Psoas muscle (tissue), 8 donors: ENCODE measurements around the gene CCDC57. TPM values are rescaled to one million over a fixed set of nuclear protein-coding genes. Genes with fewer than 3 reads are reported as not detected.

ENCODE experiments used
- ATAC-seq, 4 donors: fragments of 200-7000 bp; cut with Tn5 transposase; one replicate each; pipeline ENCODE4 v1.9.1; 2020; ENCODE audit warnings: moderate library complexity in 3 of 4, mild to moderate bottlenecking in 2 of 4
- DNase-seq, 2 donors: peaks; one replicate each; pipeline ENCODE4 v3.0.0-alpha.2; 2020
- H3K27ac ChIP-seq: fragments of 200-600 bp; one replicate; pipeline ENCODE4 v1.8.0; 2022
- H3K27me3 ChIP-seq, 3 donors: fragments of 200-600 bp in 1 of 3; one replicate each; pipeline versions ENCODE4 v1.6.1 to v1.8.0; 2013 to 2022; ENCODE audit warnings: low read length in 2 of 3, mild to moderate bottlenecking in 2 of 3, moderate library complexity in 1 of 3; ENCODE audit not compliant: insufficient read depth in 3 of 3
- H3K36me3 ChIP-seq, 2 donors: fragments of 200-600 bp in 1 of 2; one replicate each; pipeline versions ENCODE4 v1.6.1 to v1.8.0; 2013 to 2022; ENCODE audit warnings: low read depth in 1 of 2, mild to moderate bottlenecking in 1 of 2, moderate library complexity in 1 of 2; ENCODE audit not compliant: insufficient read depth in 1 of 2
- H3K4me1 ChIP-seq: fragments of 200-600 bp; one replicate; pipeline ENCODE4 v1.8.0; 2022
- H3K4me3 ChIP-seq: fragments of 200-600 bp; one replicate; pipeline ENCODE4 v1.8.0; 2022; ENCODE audit warnings: mild to moderate bottlenecking
- H3K9me3 ChIP-seq: fragments of 200-600 bp; one replicate; pipeline ENCODE4 v1.8.0; 2022
- CTCF ChIP-seq: fragments of 200-600 bp; IDR thresholded peaks from one replicate; pipeline ENCODE4 v1.8.0; 2022; ENCODE audit warnings: antibody characterized with exemption
- WGBS, 3 donors: extraction: QIAGEN DNeasy Blood & Tissue Kit; methylation state at CpG; one replicate each; pipeline versions ENCODE4 v1.1.6 to v1.1.7; 2013; 5-methylcytosine and 5-hydroxymethylcytosine counted together
- intact Hi-C, 2 donors: fragments of 100-400 bp; cut with DNase I; formaldehyde crosslinking; loops; one replicate each; pipeline versions ENCODE4 v1.11.0 to v1.14.2; 2022
- polyA plus RNA-seq, 3 donors: library from polyadenylated mRNA; stranded (reverse); fragments of 200-250 nt; gene quantifications; one replicate each; pipeline ENCODE4 v1.2.3, GENCODE V29; 2013
- total RNA-seq, 4 donors: library from RNA; stranded (reverse); fragmentation: NEBNext Ultra II Directional in 2 of 4; extraction: Animal tissue kit (Norgen Biotek cat#: 25700) in 2 of 4; gene quantifications; one replicate each; pipeline versions ENCODE4 v1.2.1 to v1.2.4, GENCODE V29; 2021 to 2023
- donor health status: healthy with polysubstance abuse.
- donor health status: DM: no; HTN: no; CAD: no; lungs with moderate emphysema.
- donor health status: Bipolar disorder and iron deficiency.
- donor health status: healthy.
- donor health status: DM: yes; HTN: yes; CAD: no.
- donor health status: DM: no; HTN: no; CAD: no.
- donor health status: DM: no; HTN: no; CAD: no.
- donor health status: DM: yes; HTN: yes; CAD: no.

CCDC57 gene
- total and polyA plus RNA-seq, 7 donors = 7.2 to 15.3 (median 11.1) TPM

DNA sequence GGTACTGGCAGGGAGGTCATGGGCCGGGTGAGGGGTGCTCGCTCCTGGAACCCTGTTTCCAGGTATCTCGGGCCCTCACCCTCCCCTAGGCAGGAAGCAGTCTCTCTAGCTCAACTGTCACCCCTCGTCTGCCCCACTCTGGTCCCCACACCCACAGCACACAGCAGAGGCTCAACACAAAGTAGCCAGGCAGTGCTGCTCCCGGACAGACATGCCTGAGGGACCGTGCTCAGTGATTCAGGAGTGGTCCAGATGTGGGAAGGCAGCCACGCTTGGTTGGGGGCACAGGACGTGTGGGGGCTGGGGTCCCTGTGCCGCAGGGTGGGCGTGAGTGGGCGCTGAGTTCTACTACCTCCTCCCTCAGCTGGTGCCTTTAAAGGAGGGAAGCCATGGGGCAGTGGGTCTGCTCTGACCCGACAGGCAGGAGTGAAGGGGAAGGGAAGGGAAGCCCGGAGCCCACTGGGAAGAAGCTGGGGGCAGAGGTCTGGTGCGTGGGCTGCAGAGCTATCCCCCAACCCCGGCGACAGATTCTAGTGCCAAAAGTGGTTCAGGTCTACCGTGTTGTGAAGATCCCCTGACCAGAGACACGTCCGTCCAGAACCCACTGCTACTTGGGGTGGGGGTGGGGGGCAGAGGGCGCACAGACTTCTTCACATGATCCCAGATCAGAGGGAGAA is 28.0 kb upstream of the CCDC57 start:
- intact Hi-C loops = no loop called here

GRCh38 chr17:82239926-82240505 is 27.4 kb upstream of the CCDC57 start:
- H3K27me3 ChIP-seq = no peaks in the 10 kb centered on the region
- H3K36me3 ChIP-seq = peaks cover 0 to 44% of the 10 kb centered on the region in 2 donors
- H3K4me3 ChIP-seq = no peak overlapping the region
- H3K4me1 ChIP-seq = peaks cover 87% of the 10 kb centered on the region
- intact Hi-C loops = loop anchor here in 1 of 2 donors (5.0 kb wide), 1 partner anchor 32 kb away; the partner anchor contains the start of gene CSNK1D
- no peak for TF ChIP-seq CTCF
- no peak for ATAC-seq
- peak; percentile 37 to 67 for DNase-seq
- WGBS, 3 donors = 26 to 41% (median 34%) methylated on average over 20 to 22 of the region's 22 CpGs
- H3K9me3 ChIP-seq = no peaks in the 10 kb centered on the region
- peak overlapping the region; percentile 73 for H3K27ac ChIP-seq

More for the DNA sequence above, 28.0 kb upstream of the CCDC57 start:
- Histone ChIP-seq H3K4me1 (peaks cover 83% of the 10 kb centered on the region), H3K9me3 (no peaks in the 10 kb centered on the region), H3K27me3 (no peaks in the 10 kb centered on the region), H3K27ac (peak overlapping the region; percentile 73), H3K4me3 (no peak overlapping the region), H3K36me3 (peaks cover under 1 to 51% of the 10 kb centered on the region in 2 donors)
- 48 to 67% (median 49%) methylated on average over 18 to 20 of the region's 20 CpGs for WGBS, 3 donors
- DNase-seq = peak; percentile 14 to 54
- TF ChIP-seq CTCF = no peak
- no peak for ATAC-seq

DNA sequence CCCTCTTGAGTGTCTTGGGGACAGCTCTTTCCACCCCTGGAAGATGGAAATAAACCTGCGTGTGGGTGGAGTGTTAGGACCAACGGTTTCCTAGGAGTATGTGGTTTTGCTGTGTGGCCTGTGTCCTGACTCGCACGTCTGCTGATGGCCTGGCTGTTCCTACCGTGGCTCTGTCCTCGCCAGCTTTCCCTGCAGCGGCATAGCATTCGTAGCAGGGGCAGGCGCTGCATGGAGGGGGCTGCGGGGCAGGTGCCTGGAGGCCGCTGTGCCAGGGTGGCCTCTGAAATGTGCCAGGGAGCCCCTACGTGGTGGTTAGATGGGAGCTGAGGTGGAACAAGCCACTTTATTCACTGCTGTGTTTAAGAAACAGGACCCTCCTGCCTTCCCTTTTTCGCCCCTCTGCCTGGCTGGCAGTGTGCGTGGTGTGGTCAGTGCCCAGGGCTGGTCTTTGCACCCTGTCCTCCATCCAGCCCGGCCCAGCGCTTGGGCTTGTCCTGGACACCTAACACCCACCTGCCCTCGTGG is 26.8 kb upstream of the CCDC57 start:
- peak overlapping the region; percentile 73 for H3K27ac ChIP-seq

DNA sequence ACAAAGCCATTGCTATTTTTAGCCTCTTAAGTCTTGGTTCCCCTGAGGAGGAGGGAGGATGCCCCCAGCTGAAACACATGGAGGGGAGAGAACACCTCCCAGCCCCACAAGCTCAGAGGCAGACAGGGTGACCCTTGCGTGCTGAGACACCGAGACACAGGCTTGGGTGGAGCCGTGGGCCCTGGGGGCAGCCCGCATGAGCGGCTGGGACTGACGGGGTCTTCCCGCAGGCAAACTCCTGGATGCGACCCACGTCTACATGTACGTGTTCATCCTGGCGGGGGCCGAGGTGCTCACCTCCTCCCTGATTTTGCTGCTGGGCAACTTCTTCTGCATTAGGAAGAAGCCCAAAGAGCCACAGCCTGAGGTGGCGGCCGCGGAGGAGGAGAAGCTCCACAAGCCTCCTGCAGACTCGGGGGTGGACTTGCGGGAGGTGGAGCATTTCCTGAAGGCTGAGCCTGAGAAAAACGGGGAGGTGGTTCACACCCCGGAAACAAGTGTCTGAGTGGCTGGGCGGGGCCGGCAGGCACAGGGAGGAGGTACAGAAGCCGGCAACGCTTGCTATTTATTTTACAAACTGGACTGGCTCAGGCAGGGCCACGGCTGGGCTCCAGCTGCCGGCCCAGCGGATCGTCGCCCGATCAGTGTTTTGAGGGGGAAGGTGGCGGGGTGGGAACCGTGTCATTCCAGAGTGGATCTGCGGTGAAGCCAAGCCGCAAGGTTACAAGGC is 26.0 kb upstream of the CCDC57 start:
- peak overlapping the region; percentile 73 for H3K27ac ChIP-seq
- TF ChIP-seq CTCF = no peak
- H3K4me3 ChIP-seq = peak overlapping the region; percentile 32
- no peaks in the 10 kb centered on the region for H3K9me3 ChIP-seq
- intact Hi-C loops = loop anchor here in 1 of 2 donors (5.0 kb wide), 1 partner anchor 34 kb away; the partner anchor contains the start of gene CSNK1D
- WGBS, 3 donors = 20 to 47% (median 24%) methylated on average over 33 of the region's 33 CpGs
- ATAC-seq (no peak), DNase-seq (peak; percentile 68 to 78)
- H3K27me3 ChIP-seq = no peaks in the 10 kb centered on the region
- peaks cover 0 to 31% of the 10 kb centered on the region in 2 donors for H3K36me3 ChIP-seq
- H3K4me1 ChIP-seq = peaks cover 92% of the 10 kb centered on the region

More for the DNA sequence above, 26.8 kb upstream of the CCDC57 start:
- Histone ChIP-seq H3K27me3 (no peaks in the 10 kb centered on the region), H3K36me3 (peaks cover 0 to 39% of the 10 kb centered on the region in 2 donors), H3K4me3 (no peak overlapping the region), H3K4me1 (peaks cover 93% of the 10 kb centered on the region), H3K9me3 (no peaks in the 10 kb centered on the region)
- ATAC-seq (no peak), DNase-seq (peak in 1 of 2 donors; percentile 15)
- WGBS, 3 donors = 41 to 53% (median 52%) methylated on average over 17 of the region's 17 CpGs
- TF ChIP-seq CTCF = no peak
- intact Hi-C loops = loop anchor here in 1 of 2 donors (5.0 kb wide), 1 partner anchor 33 kb away; the partner anchor contains the start of gene CSNK1D
